ENCODE measurements around the gene STRN4.

- TF ChIP-seq, protein P1, sequence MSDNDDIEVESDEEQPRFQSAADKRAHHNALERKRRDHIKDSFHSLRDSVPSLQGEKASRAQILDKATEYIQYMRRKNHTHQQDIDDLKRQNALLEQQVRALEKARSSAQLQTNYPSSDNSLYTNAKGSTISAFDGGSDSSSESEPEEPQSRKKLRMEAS (IDR thresholded peaks at IDR 0.05), result no peak
- TF ChIP-seq, protein P2, sequence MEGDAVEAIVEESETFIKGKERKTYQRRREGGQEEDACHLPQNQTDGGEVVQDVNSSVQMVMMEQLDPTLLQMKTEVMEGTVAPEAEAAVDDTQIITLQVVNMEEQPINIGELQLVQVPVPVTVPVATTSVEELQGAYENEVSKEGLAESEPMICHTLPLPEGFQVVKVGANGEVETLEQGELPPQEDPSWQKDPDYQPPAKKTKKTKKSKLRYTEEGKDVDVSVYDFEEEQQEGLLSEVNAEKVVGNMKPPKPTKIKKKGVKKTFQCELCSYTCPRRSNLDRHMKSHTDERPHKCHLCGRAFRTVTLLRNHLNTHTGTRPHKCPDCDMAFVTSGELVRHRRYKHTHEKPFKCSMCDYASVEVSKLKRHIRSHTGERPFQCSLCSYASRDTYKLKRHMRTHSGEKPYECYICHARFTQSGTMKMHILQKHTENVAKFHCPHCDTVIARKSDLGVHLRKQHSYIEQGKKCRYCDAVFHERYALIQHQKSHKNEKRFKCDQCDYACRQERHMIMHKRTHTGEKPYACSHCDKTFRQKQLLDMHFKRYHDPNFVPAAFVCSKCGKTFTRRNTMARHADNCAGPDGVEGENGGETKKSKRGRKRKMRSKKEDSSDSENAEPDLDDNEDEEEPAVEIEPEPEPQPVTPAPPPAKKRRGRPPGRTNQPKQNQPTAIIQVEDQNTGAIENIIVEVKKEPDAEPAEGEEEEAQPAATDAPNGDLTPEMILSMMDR (IDR thresholded peaks at IDR 0.05 in 2 of 3, conservative IDR thresholded peaks at IDR 0.05 in 1 of 3; ENCODE audit: borderline replicate concordance in 1 of 3, insufficient read depth in 1 of 3, low read depth in 2 of 3, low read length in 2 of 3), result no peak
- TF ChIP-seq CEBPB (IDR thresholded peaks at IDR 0.05; ENCODE audit: low read depth), result no peak
- TF ChIP-seq RAD21 (IDR thresholded peaks at IDR 0.05; ENCODE audit: low read depth), result no peak
Measured at GRCh38 chr19:46762245-46762890, 16.1 kb upstream of the STRN4 start.
